RWPE1 (cell line): ENCODE measurements around the gene SRA1.

Experiments used
- CTCF ChIA-PET: fragments of 350-600 bp; sonication (Branson Sonifier 250); formaldehyde crosslinking; extraction: SDS; loops from one replicate; lab custom pipeline; 2021; lab: Yijun Ruan, JAX
- POLR2A ChIA-PET: fragments of 400-600 bp; formaldehyde crosslinking; extraction: SDS; loops from one replicate; lab custom pipeline; 2020; ENCODE audit warnings: antibody characterized with exemption; ENCODE audit not compliant: low non-redundant PET; lab: Yijun Ruan, JAX
- DNase-seq: peaks from one replicate; pipeline ENCODE4 v3.0.0; 2012; ENCODE audit warnings: low spot score
- H3K27ac ChIP-seq: fragments of 450-650 bp; 2 replicates; pipeline ENCODE4 v1.5.1; 2017
- CTCF ChIP-seq: fragments of 450-650 bp; conservative IDR thresholded peaks from 2 replicates; pipeline ENCODE4 v1.5.1; 2017; ENCODE audit warnings: low read depth, mild to moderate bottlenecking

SRA1 gene

GRCh38 chr5:140550147-140551079 is 6.9 kb downstream of the SRA1 start:
- no peak for DNase-seq
- peak overlapping the region; percentile 25 for H3K27ac ChIP-seq
- CTCF ChIA-PET: no interaction called here
- no peak for TF ChIP-seq CTCF
- POLR2A ChIA-PET: interaction anchor here (0.9 kb wide), 1 partner anchor 9 kb away, joined by 3 read pairs; no protein-coding TSS in a partner anchor

- H3K27ac ChIP-seq: peak overlapping the region; percentile 86
- CTCF ChIA-PET: interaction anchor here (0.7 to 2.9 kb wide), 3 partner anchors 79 to 171 kb away, joined by 3 to 21 read pairs (median 8); partner anchors contain the start of gene TMCO6
- DNase-seq: peak; percentile 23
- TF ChIP-seq CTCF: no peak
- POLR2A ChIA-PET: interaction anchor here (0.9 to 1.0 kb wide), 3 partner anchors 8 to 98 kb away, joined by 3 to 4 read pairs (median 4); partner anchors contain the start of genes IK, NDUFA2 and SRA1
Observed at GRCh38 chr5:140549237-140550144, 7.8 kb downstream of the SRA1 start.

- no peak for DNase-seq
- CTCF ChIA-PET: interaction anchor here (1.6 to 2.9 kb wide), 2 partner anchors 90 to 172 kb away, joined by 8 to 21 read pairs; partner anchors contain the start of gene TMCO6
- H3K27ac ChIP-seq: peak overlapping the region; percentile 86
Observed at GRCh38 chr5:140548791-140549190, 8.5 kb downstream of the SRA1 start.

GRCh38 chr5:140548300-140548688 is 9.0 kb downstream of the SRA1 start:
- peak overlapping the region; percentile 86 for H3K27ac ChIP-seq
- CTCF ChIA-PET: interaction anchor here (0.5 to 2.9 kb wide), 11 partner anchors 9 to 200 kb away, joined by 3 to 21 read pairs (median 4); partner anchors contain the start of genes SRA1 and TMCO6
- POLR2A ChIA-PET: interaction anchor here (0.9 to 2.7 kb wide), 2 partner anchors 9 to 99 kb away, joined by 4 to 18 read pairs; partner anchors contain the start of genes IK, NDUFA2 and SRA1
- DNase-seq: peak; percentile 16
- no peak for TF ChIP-seq CTCF

More at GRCh38 chr5:140548791-140549190, 8.5 kb downstream of the SRA1 start:
- POLR2A ChIA-PET: interaction anchor here (0.9 to 2.7 kb wide), 3 partner anchors 8 to 99 kb away, joined by 4 to 18 read pairs (median 4); partner anchors contain the start of genes IK, NDUFA2 and SRA1
- TF ChIP-seq CTCF: no peak

GRCh38 chr5:140547508-140548299 is 9.6 kb downstream of the SRA1 start, which contains the start of gene EIF4EBP3:
TSS of gene EIF4EBP3 (plus strand) at chr5:140547662. CDS start at chr5:140547738, 76 bp downstream.
- H3K27ac ChIP-seq: peak within 1 kb of the TSS; percentile 86
- peak; percentile 97 for DNase-seq
- ChIA-PET POLR2A (interaction anchor here (0.7 to 2.7 kb wide), 5 partner anchors 10 to 116 kb away, joined by 3 to 18 read pairs (median 4); partner anchors contain the start of genes IK, NDUFA2 and SRA1), CTCF (interaction anchor here (0.5 to 2.9 kb wide), 15 partner anchors 9 to 199 kb away, joined by 3 to 21 read pairs (median 4); partner anchors contain the start of genes CD14, IK, NDUFA2 and SRA1)
- TF ChIP-seq CTCF: peak; percentile 63
